H1 (cell line): Measurements from ENCODE around the gene VIPR2.

Experiments
- CHD2 ChIP-seq: IDR thresholded peaks from 2 replicates; pipeline ENCODE4 v1.6.1; 2012; ENCODE audit warnings: low read length, improper control_type of control experiment
- EZH2 ChIP-seq: fragments of 200-600 bp; sonication (generic); IDR thresholded peaks from 2 replicates; pipeline ENCODE4 v1.7.1; 2012; ENCODE audit warnings: low read depth, mild to moderate bottlenecking, moderate library complexity, low read length, inconsistent platforms; ENCODE audit not compliant: severe bottlenecking
- GTF2F1 ChIP-seq: IDR thresholded peaks from 2 replicates; pipeline ENCODE4 v1.6.1; 2012; ENCODE audit warnings: low read depth, low read length, improper control_type of control experiment, borderline replicate concordance
- JUN ChIP-seq: IDR thresholded peaks from 2 replicates; pipeline ENCODE4 v1.6.1; 2011; ENCODE audit warnings: low read depth, mild to moderate bottlenecking, improper control_type of control experiment, low read length
- JUND ChIP-seq: IDR thresholded peaks from 2 replicates; pipeline ENCODE4 v1.6.1; 2011; ENCODE audit warnings: mild to moderate bottlenecking, improper control_type of control experiment, low read length
- POLR2A ChIP-seq, 2 experiments: IDR thresholded peaks; 1 replicate in 1 of 2; 2 replicates in 1 of 2; pipeline ENCODE4 v1.6.1; 2011; ENCODE audit warnings: low read depth in 2 of 2, low read length in 2 of 2, mild to moderate bottlenecking in 2 of 2; ENCODE audit errors: control extremely low read depth in 1 of 2
- POLR2AphosphoS5 ChIP-seq: IDR thresholded peaks from 2 replicates; pipeline ENCODE4 v1.6.1; 2011; ENCODE audit warnings: low read depth, low read length
- RXRA ChIP-seq: IDR thresholded peaks from 2 replicates; pipeline ENCODE4 v1.6.1; 2011; ENCODE audit warnings: low read depth, mild to moderate bottlenecking, low read length, moderate library complexity; ENCODE audit not compliant: insufficient read depth
- TAF1 ChIP-seq: IDR thresholded peaks from 2 replicates; pipeline ENCODE4 v1.6.1; 2011; ENCODE audit warnings: mild to moderate bottlenecking, low read depth, low read length
- TF ChIP-seq, protein P1 (sequence below), 3 experiments: IDR thresholded peaks; 1 replicate in 2 of 3; 2 replicates in 1 of 3; pipeline versions ENCODE4 v1.5.1 to v1.6.1; 2011; ENCODE audit warnings: low read length in 3 of 3, mild to moderate bottlenecking in 3 of 3, inconsistent platforms in 2 of 3, low read depth in 1 of 3, moderate library complexity in 1 of 3; ENCODE audit not compliant: insufficient read depth in 1 of 3; ENCODE audit errors: control extremely low read depth in 1 of 3

DNA sequence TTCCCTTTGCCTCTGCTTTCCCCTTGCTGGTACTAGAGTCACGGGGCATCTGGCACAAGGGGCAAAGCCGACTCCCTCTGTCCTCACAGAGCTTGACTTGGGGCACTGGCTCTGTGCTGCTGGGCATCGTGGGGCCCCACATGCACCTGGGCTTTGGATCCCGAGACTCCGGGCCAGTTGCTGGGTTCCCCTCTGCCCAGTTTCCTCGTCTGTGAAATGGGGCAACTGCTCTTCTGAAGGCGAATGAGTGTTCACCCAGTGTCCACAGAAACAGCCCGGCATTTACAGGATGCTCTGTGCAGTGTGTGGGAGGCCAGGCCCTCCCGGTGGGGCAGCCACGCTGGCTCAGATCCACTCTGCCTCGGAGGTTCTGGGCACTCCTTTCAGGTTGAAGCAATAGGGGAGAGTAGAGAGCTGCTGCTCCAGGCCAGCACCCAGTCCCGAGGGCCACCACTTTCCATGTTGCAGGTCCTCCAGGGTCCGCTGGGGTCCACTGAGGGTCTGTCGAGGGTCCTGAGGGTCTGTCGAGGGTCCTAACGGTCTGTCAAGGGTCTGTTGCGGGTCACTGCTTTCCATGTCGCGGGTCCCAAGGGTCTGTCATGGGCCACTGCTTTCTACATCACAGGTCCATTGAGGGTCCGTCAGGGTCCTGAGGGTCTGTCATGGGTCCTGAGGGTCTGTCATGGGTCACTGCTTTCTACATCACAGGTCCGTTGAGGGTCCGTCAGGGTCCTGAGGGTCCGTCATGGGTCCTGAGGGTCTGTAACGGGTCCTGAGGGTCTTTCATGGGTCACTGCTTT, 103.6 kb downstream of the VIPR2 start:
- TF ChIP-seq, protein P1, sequence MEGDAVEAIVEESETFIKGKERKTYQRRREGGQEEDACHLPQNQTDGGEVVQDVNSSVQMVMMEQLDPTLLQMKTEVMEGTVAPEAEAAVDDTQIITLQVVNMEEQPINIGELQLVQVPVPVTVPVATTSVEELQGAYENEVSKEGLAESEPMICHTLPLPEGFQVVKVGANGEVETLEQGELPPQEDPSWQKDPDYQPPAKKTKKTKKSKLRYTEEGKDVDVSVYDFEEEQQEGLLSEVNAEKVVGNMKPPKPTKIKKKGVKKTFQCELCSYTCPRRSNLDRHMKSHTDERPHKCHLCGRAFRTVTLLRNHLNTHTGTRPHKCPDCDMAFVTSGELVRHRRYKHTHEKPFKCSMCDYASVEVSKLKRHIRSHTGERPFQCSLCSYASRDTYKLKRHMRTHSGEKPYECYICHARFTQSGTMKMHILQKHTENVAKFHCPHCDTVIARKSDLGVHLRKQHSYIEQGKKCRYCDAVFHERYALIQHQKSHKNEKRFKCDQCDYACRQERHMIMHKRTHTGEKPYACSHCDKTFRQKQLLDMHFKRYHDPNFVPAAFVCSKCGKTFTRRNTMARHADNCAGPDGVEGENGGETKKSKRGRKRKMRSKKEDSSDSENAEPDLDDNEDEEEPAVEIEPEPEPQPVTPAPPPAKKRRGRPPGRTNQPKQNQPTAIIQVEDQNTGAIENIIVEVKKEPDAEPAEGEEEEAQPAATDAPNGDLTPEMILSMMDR (IDR thresholded peaks at IDR 0.05; ENCODE audit: control extremely low read depth in 1 of 3, insufficient read depth in 1 of 3, low read depth in 1 of 3, low read length in 3 of 3), result no peak
- TF ChIP-seq RXRA (no peak), JUND (no peak), EZH2 (no peak), POLR2AphosphoS5 (no peak), JUN (no peak), GTF2F1 (no peak), TAF1 (no peak), CHD2 (no peak), POLR2A (IDR thresholded peaks at IDR 0.05; ENCODE audit: control extremely low read depth in 1 of 2, low read depth in 2 of 2, low read length in 2 of 2) (no peak)
